NT2/D1 (cell line): ENCODE results near the gene CCNK.

Experiments used
- DNase-seq: peaks from one replicate; pipeline ENCODE4 v3.0.0-alpha.2; 2011; ENCODE audit warnings: low read depth, low spot score
- H3K27me3 ChIP-seq: 2 replicates; pipeline ENCODE4 v1.6.0; 2011; ENCODE audit warnings: mild to moderate bottlenecking; ENCODE audit not compliant: insufficient read length, insufficient read depth
- H3K36me3 ChIP-seq: 2 replicates; pipeline ENCODE4 v1.6.1; 2011; ENCODE audit warnings: mild to moderate bottlenecking, low read length, mixed read lengths; ENCODE audit not compliant: insufficient read depth, insufficient read length
- H3K4me1 ChIP-seq: 2 replicates; pipeline ENCODE4 v1.5.1; 2011; ENCODE audit not compliant: insufficient read depth, insufficient read length
- H3K4me3 ChIP-seq: 2 replicates; pipeline ENCODE4 v1.5.1; 2011; ENCODE audit warnings: low read depth; ENCODE audit not compliant: insufficient read length
- H3K9ac ChIP-seq: 2 replicates; pipeline ENCODE4 v1.6.0; 2011; ENCODE audit warnings: low read depth; ENCODE audit not compliant: insufficient read length
- H3K9me3 ChIP-seq: 2 replicates; pipeline ENCODE4 v1.5.1; 2011; ENCODE audit warnings: mild to moderate bottlenecking, low read length; ENCODE audit not compliant: insufficient read depth
- SUZ12 ChIP-seq: IDR thresholded peaks from 2 replicates; pipeline ENCODE4 v1.6.1; 2011; ENCODE audit not compliant: insufficient read length, insufficient read depth; ENCODE audit errors: extremely low read depth
- YY1 ChIP-seq: IDR thresholded peaks from 2 replicates; pipeline ENCODE4 v1.6.1; 2011; ENCODE audit not compliant: insufficient read length, insufficient read depth
- ZNF274 ChIP-seq: IDR thresholded peaks from 2 replicates; pipeline ENCODE4 v1.6.1; 2011; ENCODE audit warnings: mild to moderate bottlenecking, low read depth, low read length

CCNK gene

GRCh38 chr14:99522457-99522891 lies 41.3 kb downstream of the CCNK start:
- Histone ChIP-seq H3K9ac (peak overlapping the region; percentile 72), H3K36me3 (peaks cover 21% of the 10 kb centered on the region), H3K9me3 (no peaks in the 10 kb centered on the region), H3K27me3 (no peaks in the 10 kb centered on the region), H3K4me1 (peaks cover 30% of the 10 kb centered on the region), H3K4me3 (no peak overlapping the region)
- no peak for DNase-seq
- TF ChIP-seq ZNF274 = no peak
- no peak for TF ChIP-seq SUZ12
- TF ChIP-seq YY1 = no peak

DNA sequence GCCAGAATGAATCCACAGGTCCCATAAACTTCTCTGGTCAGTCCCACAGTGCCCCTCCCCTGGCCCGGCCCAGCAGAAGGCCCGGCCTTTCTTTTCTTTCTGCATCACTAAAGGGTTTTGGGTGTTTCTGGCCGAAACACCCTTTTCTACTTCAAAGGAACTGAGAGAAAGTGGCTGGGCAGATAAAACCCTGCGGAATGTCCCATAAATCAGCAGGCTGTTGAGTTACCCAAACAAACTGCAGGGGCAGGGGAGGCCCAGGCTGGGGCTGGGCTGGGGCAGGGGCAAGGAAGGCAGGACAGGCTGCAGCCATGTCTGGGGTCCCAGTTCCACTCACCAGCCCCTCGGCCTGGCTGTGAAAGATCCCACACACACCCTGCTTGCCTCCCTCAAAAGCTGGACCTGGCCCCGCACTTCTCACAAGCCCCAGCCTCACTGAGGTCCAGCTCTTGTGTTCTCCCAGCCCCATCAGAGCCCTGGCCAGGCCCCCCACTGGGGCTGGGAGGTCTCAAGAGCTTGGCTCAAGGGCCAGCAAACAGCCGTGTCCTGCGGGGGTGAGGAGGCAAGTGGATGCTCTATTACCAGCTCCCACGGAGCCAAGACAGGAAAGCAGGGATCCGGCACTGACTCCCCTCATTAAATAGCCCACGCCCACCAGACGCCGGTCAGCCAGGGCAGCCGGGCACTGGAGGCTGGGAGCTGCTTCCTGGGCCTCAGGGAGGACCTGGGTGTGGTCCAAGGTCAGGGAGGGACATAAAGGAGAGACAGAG lies 41.9 kb downstream of the CCNK start:
- Histone ChIP-seq H3K9me3 (no peaks in the 10 kb centered on the region), H3K36me3 (peaks cover 21% of the 10 kb centered on the region), H3K9ac (peak overlapping the region; percentile 72), H3K4me3 (no peak overlapping the region), H3K4me1 (peaks cover 33% of the 10 kb centered on the region), H3K27me3 (no peaks in the 10 kb centered on the region)
- no peak for TF ChIP-seq SUZ12
- no peak for TF ChIP-seq YY1
- TF ChIP-seq ZNF274 = no peak
- DNase-seq = peak; percentile 72

DNA sequence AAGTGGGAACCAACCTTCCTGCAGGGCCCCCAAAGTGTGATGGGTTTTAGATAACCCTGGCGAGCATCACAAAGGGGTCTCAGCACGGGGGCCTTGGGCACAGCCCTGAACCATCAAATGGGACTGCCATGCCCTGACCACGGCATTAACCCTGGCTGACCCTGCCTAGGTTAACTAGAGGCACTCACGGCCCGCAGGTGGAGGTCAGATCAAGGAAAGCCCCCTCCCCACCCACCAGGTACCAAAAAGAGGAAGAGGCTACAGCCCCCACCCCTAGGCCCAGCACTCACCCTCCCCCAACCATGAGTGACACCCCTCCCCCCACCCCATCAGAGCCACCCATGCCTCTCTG lies 42.5 kb downstream of the CCNK start:
- no peak for DNase-seq
- TF ChIP-seq ZNF274 (no peak), YY1 (no peak), SUZ12 (no peak)
- H3K9ac ChIP-seq = peak overlapping the region; percentile 70
- peaks cover 33% of the 10 kb centered on the region for H3K4me1 ChIP-seq
- no peaks in the 10 kb centered on the region for H3K27me3 ChIP-seq
- peaks cover 21% of the 10 kb centered on the region for H3K36me3 ChIP-seq
- no peak overlapping the region for H3K4me3 ChIP-seq
- H3K9me3 ChIP-seq = no peaks in the 10 kb centered on the region

GRCh38 chr14:99524091-99524661 lies 43.0 kb downstream of the CCNK start:
- Histone ChIP-seq H3K36me3 (peaks cover 21% of the 10 kb centered on the region), H3K4me1 (peaks cover 33% of the 10 kb centered on the region), H3K9ac (no peak overlapping the region), H3K9me3 (no peaks in the 10 kb centered on the region), H3K27me3 (no peaks in the 10 kb centered on the region), H3K4me3 (no peak overlapping the region)
- no peak for TF ChIP-seq YY1
- no peak for TF ChIP-seq ZNF274
- TF ChIP-seq SUZ12 = no peak
- DNase-seq = no peak

DNA sequence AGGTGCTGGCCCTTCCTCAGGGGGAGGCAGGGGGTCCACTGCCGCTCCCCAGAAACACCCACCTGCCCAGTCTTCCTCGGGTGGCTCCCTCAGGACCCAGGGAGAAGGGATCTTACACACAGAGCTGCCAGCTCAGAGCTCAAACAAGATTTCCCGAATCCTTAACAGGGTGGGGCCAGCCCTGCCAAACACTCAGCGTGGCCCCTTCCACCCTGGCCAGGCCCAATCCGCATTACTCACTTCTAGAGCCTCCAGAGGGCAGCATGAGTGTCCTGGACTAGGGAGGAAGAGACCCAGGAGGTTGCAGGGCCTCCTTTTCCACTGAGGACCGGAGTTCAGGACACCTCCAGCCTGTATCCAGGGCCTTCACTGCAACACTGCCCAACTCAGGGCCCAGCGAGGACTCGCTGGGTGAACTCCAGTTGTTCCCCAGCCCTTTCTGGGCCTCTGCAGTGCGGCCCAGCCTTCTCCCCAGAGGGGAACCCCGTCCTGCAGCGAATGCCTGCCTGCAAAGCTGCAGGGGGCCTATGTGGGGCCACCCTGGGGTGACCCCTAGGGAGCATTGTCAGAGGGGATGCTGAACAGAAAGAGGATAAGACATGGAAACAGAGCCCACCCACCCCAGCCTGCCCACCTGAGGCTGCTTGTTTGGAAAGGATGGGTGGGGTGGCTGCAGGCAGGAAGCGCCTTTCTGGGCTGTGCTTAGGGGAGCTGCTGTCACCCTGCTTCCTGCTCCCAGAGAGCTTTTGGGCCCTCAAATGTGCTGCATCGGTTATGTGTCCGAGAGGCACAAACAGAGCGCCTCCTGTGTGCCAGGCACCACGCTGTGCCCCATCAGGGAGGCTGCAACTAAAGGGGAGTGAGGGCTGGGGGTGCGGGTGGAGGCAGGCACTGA lies 43.8 kb downstream of the CCNK start:
- no peak overlapping the region for H3K4me3 ChIP-seq
- no peaks in the 10 kb centered on the region for H3K9me3 ChIP-seq
- H3K4me1 ChIP-seq = peaks cover 36% of the 10 kb centered on the region
- TF ChIP-seq SUZ12 (no peak), ZNF274 (no peak), YY1 (no peak)
- H3K27me3 ChIP-seq = no peaks in the 10 kb centered on the region
- H3K9ac ChIP-seq = no peak overlapping the region
- no peak for DNase-seq
- H3K36me3 ChIP-seq = peaks cover 13% of the 10 kb centered on the region

- Histone ChIP-seq H3K36me3 (peaks cover 13% of the 10 kb centered on the region), H3K4me1 (peaks cover 42% of the 10 kb centered on the region), H3K27me3 (no peaks in the 10 kb centered on the region), H3K9me3 (no peaks in the 10 kb centered on the region), H3K4me3 (no peak overlapping the region), H3K9ac (peak overlapping the region; percentile 32)
- no peak for DNase-seq
- no peak for TF ChIP-seq SUZ12
- no peak for TF ChIP-seq YY1
- TF ChIP-seq ZNF274 = no peak
Observed at GRCh38 chr14:99525699-99526080, 44.5 kb downstream of the CCNK start.

DNA sequence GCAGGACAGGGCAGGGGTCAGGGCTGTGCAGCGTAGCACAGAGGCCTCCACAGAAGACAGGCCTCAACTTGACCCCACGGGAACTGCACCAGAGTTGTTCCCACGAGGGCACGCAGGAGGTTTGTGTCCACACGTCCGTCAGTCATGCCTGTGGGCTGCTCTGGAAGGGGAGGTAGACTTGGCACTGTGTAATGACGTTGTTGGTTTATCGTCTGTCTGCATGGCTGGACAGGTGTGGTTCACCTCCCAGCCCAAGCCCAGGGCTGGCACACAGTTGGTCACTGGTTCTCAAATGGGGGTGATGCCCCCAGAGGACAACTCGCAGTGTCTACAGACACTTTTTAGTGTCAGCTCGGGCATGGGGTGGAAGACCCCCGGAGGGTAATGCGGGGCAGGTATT lies 45.8 kb downstream of the CCNK start:
- H3K9ac ChIP-seq = peak overlapping the region; percentile 8
- no peak for DNase-seq
- H3K4me1 ChIP-seq = peaks cover 35% of the 10 kb centered on the region
- H3K4me3 ChIP-seq = no peak overlapping the region
- TF ChIP-seq SUZ12 (no peak), ZNF274 (no peak), YY1 (no peak)
- H3K9me3 ChIP-seq = no peaks in the 10 kb centered on the region
- no peaks in the 10 kb centered on the region for H3K27me3 ChIP-seq
- H3K36me3 ChIP-seq = peaks cover 3% of the 10 kb centered on the region
